WTC11 (cell line): ENCODE data around the gene SPATS2. TPM values are rescaled to one million over a fixed set of nuclear protein-coding genes. Genes with fewer than 3 reads are reported as not detected.

Source experiments
- ATAC-seq: fragments of 200-7000 bp; cut with Tn5 transposase; 2 replicates; pipeline ENCODE4 v1.10.0; 2021; ENCODE audit warnings: mild to moderate bottlenecking, moderate library complexity
- CTCF ChIA-PET: fragments of 300-600 bp; sonication (Branson Sonifier 250); formaldehyde crosslinking; loops from one replicate; lab custom pipeline; 2021; ENCODE audit warnings: antibody characterized with exemption; lab: Charles Lee
- POLR2A ChIA-PET: fragments of 350-600 bp; sonication (Branson Sonifier 250); formaldehyde crosslinking; loops from one replicate; lab custom pipeline; 2021; ENCODE audit warnings: antibody characterized with exemption; lab: Charles Lee
- DNase-seq: peaks from one replicate; pipeline ENCODE4 v3.0.0; 2021; ENCODE audit warnings: low spot score
- H3K27ac Mint-ChIP-seq: 2 replicates; pipeline ENCODE4 v1.8.0; 2021; ENCODE audit warnings: mixed read lengths
- H3K27me3 Mint-ChIP-seq: 2 replicates; pipeline ENCODE4 v1.8.0; 2021; ENCODE audit warnings: low read depth, mild to moderate bottlenecking, moderate library complexity, mixed read lengths
- H3K36me3 Mint-ChIP-seq: 2 replicates; pipeline ENCODE4 v1.8.0; 2021; ENCODE audit warnings: mixed read lengths
- H3K4me1 Mint-ChIP-seq: 2 replicates; pipeline ENCODE4 v1.8.0; 2022; ENCODE audit warnings: mixed read lengths
- H3K4me3 Mint-ChIP-seq: 2 replicates; pipeline ENCODE4 v1.8.0; 2021; ENCODE audit warnings: mild to moderate bottlenecking, moderate library complexity, mixed read lengths
- H3K9me3 Mint-ChIP-seq: 2 replicates; pipeline ENCODE4 v1.8.0; 2021; ENCODE audit warnings: mixed read lengths
- CBFB ChIP-seq: sonication (generic); formaldehyde crosslinking; IDR thresholded peaks from 2 replicates; pipeline ENCODE4 v1.8.1; 2022; ENCODE audit warnings: mild to moderate bottlenecking, low read depth, missing genetic modification reagents
- CREB1 ChIP-seq: sonication (generic); formaldehyde crosslinking; IDR thresholded peaks from 2 replicates; pipeline ENCODE4 v1.8.0; 2023; ENCODE audit warnings: mild to moderate bottlenecking, missing genetic modification reagents
- CTCF ChIP-seq: fragments of 200-600 bp; IDR thresholded peaks from 2 replicates; pipeline ENCODE4 v1.8.0; 2022; ENCODE audit warnings: antibody characterized with exemption
- E2F4 ChIP-seq: sonication (generic); formaldehyde crosslinking; IDR thresholded peaks from 2 replicates; pipeline ENCODE4 v1.8.1; 2022; ENCODE audit warnings: low read depth, mild to moderate bottlenecking, moderate library complexity, missing genetic modification reagents, borderline replicate concordance
- ELF4 ChIP-seq: sonication (generic); formaldehyde crosslinking; IDR thresholded peaks from 2 replicates; pipeline ENCODE4 v1.8.1; 2022; ENCODE audit warnings: low read depth, mild to moderate bottlenecking, moderate library complexity, missing genetic modification reagents
- IRF2 ChIP-seq: sonication (generic); formaldehyde crosslinking; IDR thresholded peaks from 2 replicates; pipeline ENCODE4 v1.8.0; 2022; ENCODE audit warnings: low read depth, missing genetic modification reagents, borderline replicate concordance
- JAZF1 ChIP-seq: fragments of 250-450 bp; sonication (Bioruptor Pico); IDR thresholded peaks from 2 replicates; pipeline ENCODE4 v1.9.0; 2021; ENCODE audit warnings: moderate library complexity, mild to moderate bottlenecking, inconsistent platforms
- JUN ChIP-seq: sonication (generic); formaldehyde crosslinking; IDR thresholded peaks from 2 replicates; pipeline ENCODE4 v1.8.0; 2023; ENCODE audit warnings: mild to moderate bottlenecking, missing genetic modification reagents
- MXD4 ChIP-seq: fragments of 250-450 bp; sonication (Bioruptor Pico); IDR thresholded peaks from 2 replicates; pipeline ENCODE4 v1.8.0; 2021; ENCODE audit warnings: mild to moderate bottlenecking, moderate library complexity, borderline replicate concordance
- NR1H2 ChIP-seq: sonication (generic); formaldehyde crosslinking; IDR thresholded peaks from 2 replicates; pipeline ENCODE4 v1.9.0; 2021; ENCODE audit warnings: mild to moderate bottlenecking, moderate library complexity, missing genetic modification reagents
- NR2C2 ChIP-seq: sonication (generic); formaldehyde crosslinking; IDR thresholded peaks from 2 replicates; pipeline ENCODE4 v1.8.0; 2022; ENCODE audit warnings: mild to moderate bottlenecking, missing genetic modification reagents
- RELA ChIP-seq: sonication (generic); formaldehyde crosslinking; IDR thresholded peaks from 2 replicates; pipeline ENCODE4 v1.8.1; 2022; ENCODE audit warnings: missing genetic modification reagents, mild to moderate bottlenecking, borderline replicate concordance
- SMAD4 ChIP-seq: sonication (generic); formaldehyde crosslinking; IDR thresholded peaks from 2 replicates; pipeline ENCODE4 v1.8.0; 2022; ENCODE audit warnings: mild to moderate bottlenecking, missing genetic modification reagents
- SP1 ChIP-seq: sonication (generic); formaldehyde crosslinking; conservative IDR thresholded peaks from 2 replicates; pipeline ENCODE4 v1.8.1; 2022; ENCODE audit warnings: missing genetic modification reagents
- ZBTB21 ChIP-seq: sonication (generic); formaldehyde crosslinking; IDR thresholded peaks from 2 replicates; pipeline ENCODE4 v1.8.1; 2023; ENCODE audit warnings: mild to moderate bottlenecking, missing genetic modification reagents, borderline replicate concordance
- ZNF423 ChIP-seq: fragments of 250-450 bp; sonication (Bioruptor Pico); IDR thresholded peaks from 2 replicates; pipeline ENCODE4 v2.1.2; 2022; ENCODE audit warnings: mild to moderate bottlenecking, moderate library complexity
- ZNF512 ChIP-seq: sonication (generic); formaldehyde crosslinking; IDR thresholded peaks from 2 replicates; pipeline ENCODE4 v1.8.1; 2022; ENCODE audit warnings: missing genetic modification reagents, borderline replicate concordance
- ZNF671 ChIP-seq: fragments of 250-450 bp; sonication (Bioruptor Pico); IDR thresholded peaks from 2 replicates; pipeline ENCODE4 v1.8.0; 2021; ENCODE audit warnings: mild to moderate bottlenecking
- total RNA-seq: library from RNA; stranded (reverse); gene quantifications from 3 replicates; pipeline ENCODE4 v1.2.3, GENCODE V29; 2021
- TF ChIP-seq, protein P1 (sequence below): sonication (generic); formaldehyde crosslinking; IDR thresholded peaks from 2 replicates; pipeline ENCODE4 v1.8.0; 2023; ENCODE audit warnings: mild to moderate bottlenecking, missing genetic modification reagents
- TF ChIP-seq, protein P2 (sequence below): fragments of 250-450 bp; sonication (Bioruptor Pico); IDR thresholded peaks from 2 replicates; pipeline ENCODE4 v1.9.0; 2021; ENCODE audit warnings: mild to moderate bottlenecking

The SPATS2 gene
- total RNA-seq, 1 experiment from 2014 or later: 25.9 TPM

- TF ChIP-seq CTCF (no peak), ZNF671 (CRISPR knock-in tag) (no peak), RELA (CRISPR knock-in tag) (no peak), SMAD4 (CRISPR knock-in tag) (no peak), SP1 (CRISPR knock-in tag) (no peak), MXD4 (CRISPR knock-in tag) (no peak)
- TF ChIP-seq, protein P1, sequence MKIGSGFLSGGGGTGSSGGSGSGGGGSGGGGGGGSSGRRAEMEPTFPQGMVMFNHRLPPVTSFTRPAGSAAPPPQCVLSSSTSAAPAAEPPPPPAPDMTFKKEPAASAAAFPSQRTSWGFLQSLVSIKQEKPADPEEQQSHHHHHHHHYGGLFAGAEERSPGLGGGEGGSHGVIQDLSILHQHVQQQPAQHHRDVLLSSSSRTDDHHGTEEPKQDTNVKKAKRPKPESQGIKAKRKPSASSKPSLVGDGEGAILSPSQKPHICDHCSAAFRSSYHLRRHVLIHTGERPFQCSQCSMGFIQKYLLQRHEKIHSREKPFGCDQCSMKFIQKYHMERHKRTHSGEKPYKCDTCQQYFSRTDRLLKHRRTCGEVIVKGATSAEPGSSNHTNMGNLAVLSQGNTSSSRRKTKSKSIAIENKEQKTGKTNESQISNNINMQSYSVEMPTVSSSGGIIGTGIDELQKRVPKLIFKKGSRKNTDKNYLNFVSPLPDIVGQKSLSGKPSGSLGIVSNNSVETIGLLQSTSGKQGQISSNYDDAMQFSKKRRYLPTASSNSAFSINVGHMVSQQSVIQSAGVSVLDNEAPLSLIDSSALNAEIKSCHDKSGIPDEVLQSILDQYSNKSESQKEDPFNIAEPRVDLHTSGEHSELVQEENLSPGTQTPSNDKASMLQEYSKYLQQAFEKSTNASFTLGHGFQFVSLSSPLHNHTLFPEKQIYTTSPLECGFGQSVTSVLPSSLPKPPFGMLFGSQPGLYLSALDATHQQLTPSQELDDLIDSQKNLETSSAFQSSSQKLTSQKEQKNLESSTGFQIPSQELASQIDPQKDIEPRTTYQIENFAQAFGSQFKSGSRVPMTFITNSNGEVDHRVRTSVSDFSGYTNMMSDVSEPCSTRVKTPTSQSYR: no peak
These were observed 168.8 kb downstream of the SPATS2 start (continued) for GRCh38 chr12:49535921-49536525.

DNA sequence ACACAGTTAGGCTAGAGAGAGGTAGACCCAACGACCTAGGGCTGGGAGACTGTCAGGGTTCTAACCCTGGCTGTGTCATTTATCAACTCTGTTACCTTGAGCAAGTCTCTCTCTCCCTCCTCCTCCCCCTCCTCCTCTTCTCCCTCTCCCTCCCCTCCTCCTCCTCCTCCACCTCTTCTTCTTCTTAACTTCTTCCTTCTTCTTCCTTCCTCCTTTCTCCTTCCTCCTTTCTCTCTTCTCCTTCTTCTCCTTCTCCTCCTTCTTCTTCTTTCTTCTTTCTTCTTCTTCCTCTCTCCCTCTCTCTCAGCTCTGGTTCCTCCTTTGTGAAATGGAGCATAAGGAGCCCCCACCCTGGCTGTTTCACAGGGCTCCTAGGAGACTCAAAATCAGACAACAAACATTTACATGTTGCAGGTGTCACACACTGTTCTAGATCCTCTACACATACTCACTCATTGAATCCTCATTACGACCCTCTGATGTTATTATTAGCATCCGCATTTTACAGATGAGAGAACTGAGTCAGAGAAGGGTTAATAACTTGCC is 169.3 kb downstream of the SPATS2 start:
- POLR2A ChIA-PET: no interaction called here
- H3K27me3 Mint-ChIP-seq: peaks cover 70% of the 10 kb centered on the region
- ATAC-seq: no peak

More for the DNA sequence above, 169.3 kb downstream of the SPATS2 start:
- Mint-ChIP-seq H3K9me3 (no peaks in the 10 kb centered on the region), H3K27ac (no peak overlapping the region), H3K4me1 (peaks cover 24% of the 10 kb centered on the region), H3K4me3 (peak overlapping the region; percentile 74; the same call in 1 of the 2 replicates), H3K36me3 (no peaks in the 10 kb centered on the region)
- DNase-seq: no peak
- TF ChIP-seq ZNF512 (CRISPR knock-in tag): no peak
- no peak for TF ChIP-seq NR2C2
- TF ChIP-seq IRF2 (CRISPR knock-in tag): no peak
- TF ChIP-seq CBFB (CRISPR knock-in tag): no peak
- TF ChIP-seq CREB1: no peak
- TF ChIP-seq ZBTB21 (CRISPR knock-in tag): no peak
- TF ChIP-seq MXD4 (CRISPR knock-in tag): no peak
- TF ChIP-seq NR1H2 (CRISPR knock-in tag): no peak
- TF ChIP-seq, protein P2, sequence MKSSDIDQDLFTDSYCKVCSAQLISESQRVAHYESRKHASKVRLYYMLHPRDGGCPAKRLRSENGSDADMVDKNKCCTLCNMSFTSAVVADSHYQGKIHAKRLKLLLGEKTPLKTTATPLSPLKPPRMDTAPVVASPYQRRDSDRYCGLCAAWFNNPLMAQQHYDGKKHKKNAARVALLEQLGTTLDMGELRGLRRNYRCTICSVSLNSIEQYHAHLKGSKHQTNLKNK (CRISPR knock-in tag): no peak
- TF ChIP-seq E2F4 (CRISPR knock-in tag): no peak
- TF ChIP-seq ELF4 (CRISPR knock-in tag): no peak
- TF ChIP-seq JUN (CRISPR knock-in tag): no peak
- no peak for TF ChIP-seq ZNF423
- TF ChIP-seq JAZF1: no peak
- TF ChIP-seq RELA (CRISPR knock-in tag): no peak
- TF ChIP-seq CTCF: no peak
- CTCF ChIA-PET: interaction anchor here (0.6 to 4.7 kb wide), 19 partner anchors 17 to 270 kb away, joined by 3 to 26 read pairs (median 5); partner anchors contain the start of genes PRPF40B, PRPH and SPATS2
